Fibroblast of skin of abdomen (primary cell): ENCODE measurements around the gene EHMT2.
"Not testable (repeated sequence)": the region's sequence is repeated elsewhere in the genome, so short reads cannot be mapped to it uniquely, and the experiment has no call there.

ENCODE experiments used
- DNase-seq: peaks from one replicate; pipeline ENCODE4 v3.0.0-alpha.2; 2013

Gene EHMT2

GRCh38 chr6:31915351-31915750 lies 17.9 kb upstream of the EHMT2 start:
- no peak for DNase-seq

GRCh38 chr6:31911826-31912585 lies 14.5 kb upstream of the EHMT2 start:
- no peak for DNase-seq

GRCh38 chr6:31909298-31909697 lies 11.8 kb upstream of the EHMT2 start:
- DNase-seq, result not testable (repeated sequence)

- peak; percentile 39 for DNase-seq
These were observed 11.3 kb upstream of the EHMT2 start for GRCh38 chr6:31908791-31909190.

GRCh38 chr6:31908255-31908654 lies 10.8 kb upstream of the EHMT2 start:
- not testable (repeated sequence) for DNase-seq

GRCh38 chr6:31907158-31907813 lies 9.8 kb upstream of the EHMT2 start:
- DNase-seq, result peak; percentile 80

GRCh38 chr6:31906727-31907126 lies 9.2 kb upstream of the EHMT2 start:
- not testable (repeated sequence) for DNase-seq

GRCh38 chr6:31906122-31906521 lies 8.6 kb upstream of the EHMT2 start:
- no peak for DNase-seq

- DNase-seq, result no peak
These were observed 7.5 kb upstream of the EHMT2 start for GRCh38 chr6:31905041-31905440.

GRCh38 chr6:31903957-31904356 lies 6.5 kb upstream of the EHMT2 start:
- no peak for DNase-seq

GRCh38 chr6:31901953-31902643 lies 4.6 kb upstream of the EHMT2 start, which contains the start of gene ZBTB12:
ZBTB12 (minus strand) TSS chr6:31902086; CDS start chr6:31901305, 781 bp downstream.
- DNase-seq, result peak; percentile 98

- DNase-seq, result peak; percentile 59
These were observed 4.0 kb upstream of the EHMT2 start for GRCh38 chr6:31901415-31901952.

GRCh38 chr6:31900917-31901414 lies 3.5 kb upstream of the EHMT2 start:
- no peak for DNase-seq

GRCh38 chr6:31899882-31900722 lies 2.6 kb upstream of the EHMT2 start:
- DNase-seq, result no peak

- no peak for DNase-seq
These were observed 1.7 kb upstream of the EHMT2 start for GRCh38 chr6:31899215-31899614.

- peak; percentile 16 for DNase-seq
These were observed 999 bp upstream of the EHMT2 start for GRCh38 chr6:31898383-31899011.

GRCh38 chr6:31896856-31897611 lies 464 bp downstream of the EHMT2 start:
- DNase-seq, result no peak

- DNase-seq, result no peak
These were observed 1.0 kb downstream of the EHMT2 start for GRCh38 chr6:31896493-31896855.

GRCh38 chr6:31892821-31893220 lies 4.7 kb downstream of the EHMT2 start:
- no peak for DNase-seq

- DNase-seq, result no peak
These were observed 8.0 kb downstream of the EHMT2 start for GRCh38 chr6:31889331-31889972.
